Vagina (tissue), 2 donors: ENCODE results near the gene THSD7B. TPM values are rescaled to one million over a fixed set of nuclear protein-coding genes. Genes with fewer than 3 reads are reported as not detected.

Experiments used
- DNase-seq, 2 donors: peaks; one replicate each; pipeline ENCODE4 v3.0.0-alpha.2; 2017; ENCODE audit errors: extremely low spot score in 2 of 2
- H3K27ac ChIP-seq: fragments of 200-600 bp; sonication (generic); one replicate; pipeline ENCODE4 v1.5.1; 2019
- H3K27me3 ChIP-seq: fragments of 200-600 bp; sonication (generic); one replicate; pipeline ENCODE4 v1.5.1; 2019
- H3K36me3 ChIP-seq, 2 donors: fragments of 200-600 bp; sonication (generic); one replicate each; pipeline ENCODE4 v1.5.1; 2017 to 2019
- H3K4me1 ChIP-seq: fragments of 200-600 bp; sonication (generic); one replicate; pipeline ENCODE4 v1.5.1; 2019
- H3K4me3 ChIP-seq, 2 donors: fragments of 200-600 bp; sonication (generic); 1 replicate in 1 of 2; 2 replicates in 1 of 2; pipeline ENCODE4 v1.5.1; 2016 to 2019
- H3K9me3 ChIP-seq: fragments of 200-600 bp; sonication (generic); one replicate; pipeline ENCODE4 v1.5.1; 2019
- CTCF ChIP-seq, 3 experiments: fragments of 450-650 bp in 2 of 3; fragments of 200-600 bp in 1 of 3; sonication (generic) in 1 of 3; IDR thresholded peaks; one replicate each; pipeline ENCODE4 v1.5.1; 2017 to 2019; ENCODE audit warnings: antibody characterized with exemption in 3 of 3, mild to moderate bottlenecking in 2 of 3, moderate library complexity in 2 of 3
- POLR2A ChIP-seq, 2 donors: fragments of 450-650 bp; IDR thresholded peaks; one replicate each; pipeline ENCODE4 v1.6.1; 2017; ENCODE audit warnings: antibody characterized with exemption in 2 of 2, mild to moderate bottlenecking in 2 of 2, moderate library complexity in 2 of 2
- POLR2AphosphoS5 ChIP-seq, 2 donors: sonication (generic); formaldehyde crosslinking; IDR thresholded peaks; one replicate each; pipeline ENCODE4 v1.9.0; 2017; ENCODE audit warnings: antibody characterized with exemption in 2 of 2, mild to moderate bottlenecking in 2 of 2, low read depth in 1 of 2; ENCODE audit not compliant: insufficient read depth in 1 of 2
- intact Hi-C: fragments of 100-400 bp; cut with DNase I; formaldehyde crosslinking; loops from one replicate; pipeline ENCODE4 v1.15.1; 2023
- total RNA-seq: library from RNA; depleted of rRNA; stranded (reverse); fragments of >200 nt; gene quantifications from one replicate; pipeline ENCODE4 v1.2.3, GENCODE V29; 2016

Gene THSD7B
- total RNA-seq, 1 donor from 2014 or later, result 0.49 TPM

- intact Hi-C loops, result no loop called here
- TF ChIP-seq CTCF (IDR thresholded peaks at IDR 0.05) (no peak), POLR2AphosphoS5 (IDR thresholded peaks at IDR 0.05; ENCODE audit: insufficient read depth in 1 of 2, low read depth in 1 of 2) (no peak), POLR2A (IDR thresholded peaks at IDR 0.05) (no peak)
- H3K4me1 ChIP-seq, result no peaks in the 10 kb centered on the region
- H3K27me3 ChIP-seq, result no peaks in the 10 kb centered on the region
- H3K9me3 ChIP-seq, result no peaks in the 10 kb centered on the region
- DNase-seq, result no peak
- H3K36me3 ChIP-seq, result no peaks in the 10 kb centered on the region
- H3K4me3 ChIP-seq, result no peak overlapping the region
- H3K27ac ChIP-seq, result no peak overlapping the region
These were observed 490.0 kb downstream of the THSD7B start for GRCh38 chr2:137255345-137255744.

GRCh38 chr2:137255990-137256389 lies 490.6 kb downstream of the THSD7B start:
- no peaks in the 10 kb centered on the region for H3K36me3 ChIP-seq
- no peak for DNase-seq
- H3K27ac ChIP-seq, result no peak overlapping the region
- H3K4me1 ChIP-seq, result no peaks in the 10 kb centered on the region
- no peaks in the 10 kb centered on the region for H3K27me3 ChIP-seq
- H3K9me3 ChIP-seq, result no peaks in the 10 kb centered on the region
- intact Hi-C loops, result no loop called here
- no peak overlapping the region for H3K4me3 ChIP-seq
- TF ChIP-seq POLR2AphosphoS5 (IDR thresholded peaks at IDR 0.05; ENCODE audit: insufficient read depth in 1 of 2, low read depth in 1 of 2), result no peak
- no peak for TF ChIP-seq POLR2A (IDR thresholded peaks at IDR 0.05)
- TF ChIP-seq CTCF (IDR thresholded peaks at IDR 0.05), result no peak

- no peaks in the 10 kb centered on the region for H3K36me3 ChIP-seq
- H3K27me3 ChIP-seq, result no peaks in the 10 kb centered on the region
- intact Hi-C loops, result no loop called here
- no peaks in the 10 kb centered on the region for H3K9me3 ChIP-seq
- no peaks in the 10 kb centered on the region for H3K4me1 ChIP-seq
- no peak overlapping the region for H3K27ac ChIP-seq
- TF ChIP-seq CTCF (IDR thresholded peaks at IDR 0.05) (no peak), POLR2A (IDR thresholded peaks at IDR 0.05) (no peak), POLR2AphosphoS5 (IDR thresholded peaks at IDR 0.05; ENCODE audit: insufficient read depth in 1 of 2, low read depth in 1 of 2) (no peak)
- no peak overlapping the region for H3K4me3 ChIP-seq
- DNase-seq, result no peak
These were observed 496.7 kb downstream of the THSD7B start for GRCh38 chr2:137261881-137262585.

- DNase-seq, result no peak
- intact Hi-C loops, result no loop called here
- Histone ChIP-seq H3K27ac (no peak overlapping the region), H3K4me1 (no peaks in the 10 kb centered on the region), H3K27me3 (no peaks in the 10 kb centered on the region), H3K9me3 (no peaks in the 10 kb centered on the region), H3K36me3 (no peaks in the 10 kb centered on the region), H3K4me3 (no peak overlapping the region)
- no peak for TF ChIP-seq POLR2AphosphoS5 (IDR thresholded peaks at IDR 0.05; ENCODE audit: insufficient read depth in 1 of 2, low read depth in 1 of 2)
- no peak for TF ChIP-seq CTCF (IDR thresholded peaks at IDR 0.05)
- no peak for TF ChIP-seq POLR2A (IDR thresholded peaks at IDR 0.05)
These were observed 497.2 kb downstream of the THSD7B start for GRCh38 chr2:137262594-137262993.

- Histone ChIP-seq H3K4me1 (no peaks in the 10 kb centered on the region), H3K27ac (no peak overlapping the region), H3K4me3 (no peak overlapping the region), H3K36me3 (no peaks in the 10 kb centered on the region), H3K27me3 (no peaks in the 10 kb centered on the region), H3K9me3 (no peaks in the 10 kb centered on the region)
- intact Hi-C loops, result no loop called here
- TF ChIP-seq POLR2A (IDR thresholded peaks at IDR 0.05) (no peak), POLR2AphosphoS5 (IDR thresholded peaks at IDR 0.05; ENCODE audit: insufficient read depth in 1 of 2, low read depth in 1 of 2) (no peak), CTCF (IDR thresholded peaks at IDR 0.05) (no peak)
- DNase-seq, result no peak
These were observed 522.7 kb downstream of the THSD7B start for GRCh38 chr2:137287913-137288639.
